GM12878 (cell line): ENCODE results near the gene NELFB. TPM values are rescaled to one million over a fixed set of nuclear protein-coding genes. Genes with fewer than 3 reads are reported as not detected.

ENCODE experiments used
- ATAC-seq: fragments of 200-7000 bp; cut with Tn5 transposase; 3 replicates; pipeline ENCODE4 v1.9.1; 2020; ENCODE audit warnings: mild to moderate bottlenecking, moderate library complexity
- BruUV-seq: library from RNA; stranded (reverse); fragments of 400-500 nt; replicated peaks from 2 replicates; lab custom pipeline; 2021; lab: Mats Ljungman, UMichigan
- CTCF ChIA-PET: fragments of 300-600 bp; sonication (Branson Sonifier 250); formaldehyde crosslinking; extraction: SDS; loops from one replicate; lab custom pipeline; 2021; ENCODE audit warnings: inconsistent platforms; lab: Yijun Ruan, JAX
- POLR2A ChIA-PET: fragments of 350-600 bp; formaldehyde crosslinking; extraction: SDS; loops from one replicate; lab custom pipeline; 2021; ENCODE audit warnings: inconsistent platforms; lab: Charles Lee
- RAD21 ChIA-PET: fragments of 300-600 bp; sonication (Branson Sonifier 250); formaldehyde crosslinking; loops from one replicate; lab custom pipeline; 2023; ENCODE audit warnings: antibody characterized with exemption; ENCODE audit not compliant: unreplicated experiment; lab: Charles Lee
- SMC1A ChIA-PET: fragments of 300-600 bp; sonication (Branson Sonifier 250); formaldehyde crosslinking; loops from one replicate; lab custom pipeline; 2023; ENCODE audit not compliant: unreplicated experiment, uncharacterized antibody; lab: Charles Lee
- DNase-seq: peaks from one replicate; pipeline ENCODE4 v3.0.0-alpha.2; 2011; ENCODE audit warnings: low read depth, low spot score
- FAIRE-seq: peaks from 3 replicates; lab custom pipeline; 2011; peaks lifted over from hg19 to GRCh38; lab: Jason Lieb, UNC
- H2AFZ ChIP-seq: 2 replicates; pipeline ENCODE4 v1.6.0; 2011; ENCODE audit warnings: low read depth, low read length, control low read depth; ENCODE audit not compliant: control insufficient read depth
- H3K27ac ChIP-seq: 2 replicates; pipeline ENCODE4 v1.5.1; 2011; ENCODE audit warnings: control low read depth; ENCODE audit not compliant: control insufficient read depth, insufficient read depth
- H3K27me3 ChIP-seq, 2 experiments: replicated peaks in 1 of 2; 2 replicates each; pipeline versions ENCODE4 v1.6.0 to v1.6.1; 2011; ENCODE audit warnings: low read length in 1 of 2; ENCODE audit not compliant: control insufficient read depth in 2 of 2, insufficient read depth in 2 of 2
- H3K36me3 ChIP-seq, 2 experiments: 2 replicates each; pipeline ENCODE4 v1.5.1; 2011; ENCODE audit warnings: low read length in 1 of 2; ENCODE audit not compliant: control insufficient read depth in 2 of 2, insufficient read depth in 2 of 2
- H3K4me1 ChIP-seq: 2 replicates; pipeline ENCODE4 v1.6.1; 2011; ENCODE audit warnings: mild to moderate bottlenecking, low read length, moderate library complexity, mixed read lengths; ENCODE audit not compliant: control insufficient read depth, insufficient read depth
- H3K4me2 ChIP-seq: 2 replicates; pipeline ENCODE4 v1.6.0; 2011; ENCODE audit warnings: control low read depth; ENCODE audit not compliant: control insufficient read depth, insufficient read depth
- H3K4me3 ChIP-seq: fragments of 200-600 bp; sonication (generic); 2 replicates; pipeline ENCODE4 v1.5.1; 2016
- H3K79me2 ChIP-seq: 2 replicates; pipeline ENCODE4 v1.6.0; 2011; ENCODE audit warnings: low read length; ENCODE audit not compliant: control insufficient read depth, insufficient read depth
- H3K9ac ChIP-seq: 2 replicates; pipeline ENCODE4 v1.8.0; 2011; ENCODE audit warnings: low read length, control low read depth, mixed read lengths; ENCODE audit not compliant: control insufficient read depth, insufficient read depth
- H3K9me3 ChIP-seq: replicated peaks from 3 replicates; pipeline ENCODE4 v1.5.1; 2011; ENCODE audit warnings: mild to moderate bottlenecking, low read length; ENCODE audit not compliant: control insufficient read depth, insufficient read depth
- H4K20me1 ChIP-seq: 2 replicates; pipeline ENCODE4 v1.6.0; 2011; ENCODE audit not compliant: control insufficient read depth, insufficient read depth
- CREM ChIP-seq: IDR thresholded peaks from 2 replicates; pipeline ENCODE4 v1.6.1; 2014; ENCODE audit warnings: antibody characterized with exemption, low read depth
- DPF2 ChIP-seq: fragments of 450-650 bp; IDR thresholded peaks from 2 replicates; pipeline ENCODE4 v1.6.1; 2017; ENCODE audit warnings: mild to moderate bottlenecking
- FOXM1 ChIP-seq: IDR thresholded peaks from 2 replicates; pipeline ENCODE4 v1.6.1; 2012; ENCODE audit warnings: low read depth, mild to moderate bottlenecking, inconsistent platforms, low read length, moderate library complexity
- GATAD2B ChIP-seq: fragments of 450-650 bp; conservative IDR thresholded peaks from 2 replicates; pipeline ENCODE4 v1.6.1; 2017; ENCODE audit warnings: low read depth, mild to moderate bottlenecking, moderate library complexity
- HDAC6 ChIP-seq: fragments of 200-600 bp; sonication (generic); IDR thresholded peaks from one replicate; pipeline ENCODE4 v1.8.0; 2017; ENCODE audit warnings: antibody characterized with exemption; ENCODE audit not compliant: unreplicated experiment
- MTA3 ChIP-seq: IDR thresholded peaks from 2 replicates; pipeline ENCODE4 v1.6.1; 2012; ENCODE audit warnings: low read length, inconsistent platforms, borderline replicate concordance
- POLR2A ChIP-seq: IDR thresholded peaks from 2 replicates; pipeline ENCODE4 v1.6.1; 2011; ENCODE audit warnings: low read depth, mild to moderate bottlenecking, low read length
- RBBP5 ChIP-seq: fragments of 200-600 bp; sonication (generic); conservative IDR thresholded peaks from 2 replicates; pipeline ENCODE4 v1.6.1; 2016
- SP1 ChIP-seq: IDR thresholded peaks from one replicate; pipeline ENCODE4 v1.6.1; 2011; ENCODE audit warnings: low read depth, low read length
- SRF ChIP-seq, 2 experiments: IDR thresholded peaks; 2 replicates each; pipeline ENCODE4 v1.6.1; 2011; ENCODE audit warnings: low read depth in 2 of 2, low read length in 2 of 2, mild to moderate bottlenecking in 1 of 2, moderate library complexity in 1 of 2
- TAF1 ChIP-seq: IDR thresholded peaks from 2 replicates; pipeline ENCODE4 v1.6.1; 2011; ENCODE audit warnings: mild to moderate bottlenecking, low read depth, low read length, borderline replicate concordance
- TCF12 ChIP-seq: IDR thresholded peaks from 2 replicates; pipeline ENCODE4 v1.6.1; 2011; ENCODE audit warnings: low read depth, mild to moderate bottlenecking, low read length
- ZBED1 ChIP-seq: IDR thresholded peaks from 2 replicates; pipeline ENCODE4 v1.6.1; 2016; ENCODE audit warnings: borderline replicate concordance
- ZNF207 ChIP-seq: fragments of 450-650 bp; IDR thresholded peaks from 2 replicates; pipeline ENCODE4 v1.6.1; 2014; ENCODE audit warnings: antibody characterized with exemption, mild to moderate bottlenecking, borderline replicate concordance
- WGBS: methylation state at CpG from one replicate; pipeline ENCODE4 v1.1.6; 2016; ENCODE audit warnings: low lambda C conversion rate; ENCODE audit not compliant: insufficient replicate concordance, insufficient coverage; ENCODE audit errors: missing lambda C conversion rate; 5-methylcytosine and 5-hydroxymethylcytosine counted together
- in situ Hi-C: fragments of 300-500 bp; cut with MboI; formaldehyde crosslinking; loops from 9 replicates; pipeline ENCODE4 v1.14.3; 2018; ENCODE audit warnings: mixed read lengths
- intact Hi-C: fragments of 100-400 bp; cut with micrococcal nuclease; formaldehyde crosslinking; loops from one replicate; pipeline ENCODE4 v1.14.2; 2022; ENCODE audit not compliant: unreplicated experiment
- polyA plus RNA-seq, 11 experiments: library from polyadenylated mRNA; depleted of rRNA in 4 of 11; unstranded in 6 of 11; stranded (reverse) in 5 of 11; fragments of >200 nt; fragmentation: Nextera tagmentation in 4 of 11; fragmentation: Illumina TruSeq in 1 of 11; extraction: Ambion mirVana in 4 of 11; extraction: Trizol in 1 of 11; gene quantifications; 1 replicate in 1 of 11; 2 replicates in 10 of 11; pipeline versions ENCODE4 v1.2.1 to v1.2.3, GENCODE V29; 2011 to 2016; ENCODE audit warnings: inconsistent platforms in 2 of 11, missing spikeins in 2 of 11, low read depth in 1 of 11
- total RNA-seq, 4 experiments: library from RNA; depleted of rRNA in 3 of 4; stranded (reverse); fragments of >200 nt in 3 of 4; fragmentation: Illumina TruSeq in 1 of 4; extraction: Trizol in 1 of 4; gene quantifications; 2 replicates each; pipeline versions ENCODE4 v1.2.1 to v1.2.3, GENCODE V29; 2013 to 2021
- TF ChIP-seq, protein P1 (sequence below): fragments of 450-650 bp; IDR thresholded peaks from 2 replicates; pipeline ENCODE4 v1.6.1; 2017; ENCODE audit warnings: mild to moderate bottlenecking, moderate library complexity
- TF ChIP-seq, protein P2 (sequence below): fragments of 450-650 bp; IDR thresholded peaks from 2 replicates; pipeline ENCODE4 v1.6.1; 2017; ENCODE audit warnings: mild to moderate bottlenecking
- TF ChIP-seq, protein P3 (sequence below): IDR thresholded peaks from 2 replicates; pipeline ENCODE4 v1.6.1; 2012; ENCODE audit warnings: low read depth, low read length, improper control_type of control experiment

NELFB gene
- total and polyA plus RNA-seq, 10 of the 15 experiments (the other 5 are each of a cell fraction or from before 2014, with no cell fraction given) = 0.19 to 63.4 (median 30.9) TPM

DNA sequence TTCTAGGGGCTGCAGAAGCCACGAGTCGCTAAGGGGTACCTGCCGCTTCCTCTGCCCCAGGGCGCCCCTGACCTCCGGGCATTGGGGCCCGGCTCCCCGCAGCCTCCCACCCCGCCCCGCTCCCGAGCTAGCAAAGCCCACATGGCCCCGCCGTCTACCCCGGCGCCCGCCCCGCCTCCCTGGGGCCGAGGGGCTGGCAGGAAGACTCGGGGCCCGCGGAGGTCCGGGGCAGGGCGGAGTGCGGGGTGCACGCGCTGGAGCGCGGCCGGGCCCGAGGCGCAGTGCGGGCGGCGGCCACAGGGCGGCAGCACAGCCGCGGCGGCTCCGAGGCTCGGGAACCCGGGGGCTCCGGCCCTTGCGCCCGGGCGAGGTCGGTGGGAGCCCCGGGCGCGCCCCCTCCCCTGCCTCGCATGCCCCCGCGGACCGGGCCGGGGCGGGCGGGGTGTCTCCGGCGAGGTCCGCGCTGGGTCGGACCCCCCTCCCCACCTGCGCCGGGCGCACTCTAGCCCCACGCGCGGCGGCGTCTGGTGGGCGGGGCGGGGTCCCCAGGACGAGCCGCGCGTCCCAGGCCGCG, 40.2 kb downstream of the NELFB start:
- no peak for FAIRE-seq
- no peak overlapping the region for H3K27ac ChIP-seq
- peaks cover 11% of the 10 kb centered on the region for H3K4me1 ChIP-seq
- in situ Hi-C loops (no loop called here), intact Hi-C loops (loop anchor here (2.0 to 10.0 kb wide), 2 partner anchors 149 to 229 kb away; no protein-coding TSS in a partner anchor)
- ChIA-PET SMC1A (no interaction called here), POLR2A (interaction anchor here (0.6 kb wide), 2 partner anchors 123 to 200 kb away, joined by 3 to 7 read pairs; no protein-coding TSS in a partner anchor), CTCF (interaction anchor here (1.1 kb wide), 1 partner anchor 8 kb away, joined by 3 read pairs; no protein-coding TSS in a partner anchor), RAD21 (no interaction called here)
- H3K36me3 ChIP-seq = no peaks in the 10 kb centered on the region
- H3K9me3 ChIP-seq = peaks cover 2% of the 10 kb centered on the region; the same call in 2 of the 3 replicates
- no peak overlapping the region for H3K9ac ChIP-seq
- peak; percentile 87 for ATAC-seq
- H3K4me2 ChIP-seq = peak overlapping the region; percentile 68
- H3K4me3 ChIP-seq = peak overlapping the region; percentile 36; the same call in 1 of the 2 replicates
- H2AFZ ChIP-seq = peak overlapping the region; percentile 18
- no peaks in the 10 kb centered on the region for H3K79me2 ChIP-seq
- no peaks in the 10 kb centered on the region; a peak in 1 of 4 replicates for H3K27me3 ChIP-seq
- no TSS peak for BruUV-seq
- no peaks in the 10 kb centered on the region for H4K20me1 ChIP-seq
- no peak for DNase-seq
- WGBS = 0% methylated on average over 3 of the region's 76 CpGs
- no peak for TF ChIP-seq TCF12
- no peak for TF ChIP-seq MTA3
- TF ChIP-seq FOXM1 = no peak
- TF ChIP-seq ZBED1 = no peak
- TF ChIP-seq SP1 = no peak
- TF ChIP-seq, protein P1, sequence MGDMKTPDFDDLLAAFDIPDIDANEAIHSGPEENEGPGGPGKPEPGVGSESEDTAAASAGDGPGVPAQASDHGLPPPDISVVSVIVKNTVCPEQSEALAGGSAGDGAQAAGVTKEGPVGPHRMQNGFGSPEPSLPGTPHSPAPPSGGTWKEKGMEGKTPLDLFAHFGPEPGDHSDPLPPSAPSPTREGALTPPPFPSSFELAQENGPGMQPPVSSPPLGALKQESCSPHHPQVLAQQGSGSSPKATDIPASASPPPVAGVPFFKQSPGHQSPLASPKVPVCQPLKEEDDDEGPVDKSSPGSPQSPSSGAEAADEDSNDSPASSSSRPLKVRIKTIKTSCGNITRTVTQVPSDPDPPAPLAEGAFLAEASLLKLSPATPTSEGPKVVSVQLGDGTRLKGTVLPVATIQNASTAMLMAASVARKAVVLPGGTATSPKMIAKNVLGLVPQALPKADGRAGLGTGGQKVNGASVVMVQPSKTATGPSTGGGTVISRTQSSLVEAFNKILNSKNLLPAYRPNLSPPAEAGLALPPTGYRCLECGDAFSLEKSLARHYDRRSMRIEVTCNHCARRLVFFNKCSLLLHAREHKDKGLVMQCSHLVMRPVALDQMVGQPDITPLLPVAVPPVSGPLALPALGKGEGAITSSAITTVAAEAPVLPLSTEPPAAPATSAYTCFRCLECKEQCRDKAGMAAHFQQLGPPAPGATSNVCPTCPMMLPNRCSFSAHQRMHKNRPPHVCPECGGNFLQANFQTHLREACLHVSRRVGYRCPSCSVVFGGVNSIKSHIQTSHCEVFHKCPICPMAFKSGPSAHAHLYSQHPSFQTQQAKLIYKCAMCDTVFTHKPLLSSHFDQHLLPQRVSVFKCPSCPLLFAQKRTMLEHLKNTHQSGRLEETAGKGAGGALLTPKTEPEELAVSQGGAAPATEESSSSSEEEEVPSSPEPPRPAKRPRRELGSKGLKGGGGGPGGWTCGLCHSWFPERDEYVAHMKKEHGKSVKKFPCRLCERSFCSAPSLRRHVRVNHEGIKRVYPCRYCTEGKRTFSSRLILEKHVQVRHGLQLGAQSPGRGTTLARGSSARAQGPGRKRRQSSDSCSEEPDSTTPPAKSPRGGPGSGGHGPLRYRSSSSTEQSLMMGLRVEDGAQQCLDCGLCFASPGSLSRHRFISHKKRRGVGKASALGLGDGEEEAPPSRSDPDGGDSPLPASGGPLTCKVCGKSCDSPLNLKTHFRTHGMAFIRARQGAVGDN = no peak
- TF ChIP-seq SRF (IDR thresholded peaks at IDR 0.05; ENCODE audit: low read depth in 2 of 2, low read length in 2 of 2) = 0 out of 4 replicates have a peak, but pooled peaks of 1 of the 2 experiments have one; percentile 6
- no peak for TF ChIP-seq ZNF207
- no peak for TF ChIP-seq HDAC6
- TF ChIP-seq, protein P2, sequence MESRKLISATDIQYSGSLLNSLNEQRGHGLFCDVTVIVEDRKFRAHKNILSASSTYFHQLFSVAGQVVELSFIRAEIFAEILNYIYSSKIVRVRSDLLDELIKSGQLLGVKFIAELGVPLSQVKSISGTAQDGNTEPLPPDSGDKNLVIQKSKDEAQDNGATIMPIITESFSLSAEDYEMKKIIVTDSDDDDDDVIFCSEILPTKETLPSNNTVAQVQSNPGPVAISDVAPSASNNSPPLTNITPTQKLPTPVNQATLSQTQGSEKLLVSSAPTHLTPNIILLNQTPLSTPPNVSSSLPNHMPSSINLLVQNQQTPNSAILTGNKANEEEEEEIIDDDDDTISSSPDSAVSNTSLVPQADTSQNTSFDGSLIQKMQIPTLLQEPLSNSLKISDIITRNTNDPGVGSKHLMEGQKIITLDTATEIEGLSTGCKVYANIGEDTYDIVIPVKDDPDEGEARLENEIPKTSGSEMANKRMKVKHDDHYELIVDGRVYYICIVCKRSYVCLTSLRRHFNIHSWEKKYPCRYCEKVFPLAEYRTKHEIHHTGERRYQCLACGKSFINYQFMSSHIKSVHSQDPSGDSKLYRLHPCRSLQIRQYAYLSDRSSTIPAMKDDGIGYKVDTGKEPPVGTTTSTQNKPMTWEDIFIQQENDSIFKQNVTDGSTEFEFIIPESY = no peak
- TF ChIP-seq GATAD2B = peak; percentile 72
- TF ChIP-seq POLR2A = no peak
- TF ChIP-seq CREM = no peak
- no peak for TF ChIP-seq TAF1
- no peak for TF ChIP-seq DPF2
- no peak for TF ChIP-seq RBBP5
- TF ChIP-seq, protein P3, sequence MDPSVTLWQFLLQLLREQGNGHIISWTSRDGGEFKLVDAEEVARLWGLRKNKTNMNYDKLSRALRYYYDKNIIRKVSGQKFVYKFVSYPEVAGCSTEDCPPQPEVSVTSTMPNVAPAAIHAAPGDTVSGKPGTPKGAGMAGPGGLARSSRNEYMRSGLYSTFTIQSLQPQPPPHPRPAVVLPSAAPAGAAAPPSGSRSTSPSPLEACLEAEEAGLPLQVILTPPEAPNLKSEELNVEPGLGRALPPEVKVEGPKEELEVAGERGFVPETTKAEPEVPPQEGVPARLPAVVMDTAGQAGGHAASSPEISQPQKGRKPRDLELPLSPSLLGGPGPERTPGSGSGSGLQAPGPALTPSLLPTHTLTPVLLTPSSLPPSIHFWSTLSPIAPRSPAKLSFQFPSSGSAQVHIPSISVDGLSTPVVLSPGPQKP = no peak
